ENCODE results near the gene LSM12.

LSM12 gene

GRCh38 chr17:44076716-44077594 is 10.5 kb upstream of the LSM12 start:
- no peaks in the 10 kb centered on the region for H3F3A ChIP-seq (ENCODE audit: insufficient read depth, low read length)
- H3K4me3 ChIP-seq (ENCODE audit: low read length) = no peak overlapping the region
- no peak for DNase-seq
- no peaks in the 10 kb centered on the region for H3K36me3 ChIP-seq (replicated peaks; ENCODE audit: insufficient read depth, low read length)
- H3K9me2 ChIP-seq (replicated peaks; ENCODE audit: insufficient read depth, low read length) = no peaks in the 10 kb centered on the region
- peaks cover 14% of the 10 kb centered on the region for H3K79me2 ChIP-seq (ENCODE audit: low read length)
- no peaks in the 10 kb centered on the region for H3K27me3 ChIP-seq (replicated peaks; ENCODE audit: insufficient read depth, low read length)
- no peaks in the 10 kb centered on the region for H4K20me1 ChIP-seq (ENCODE audit: insufficient read depth, low read length)
- H3K4me2 ChIP-seq (ENCODE audit: low read depth, low read length) = no peak overlapping the region
- TF ChIP-seq EZH2phosphoT487 (IDR thresholded peaks at IDR 0.05; ENCODE audit: low read length) = no peak
- TF ChIP-seq EZH2 (optimal IDR thresholded peaks at IDR 0.05; ENCODE audit: low read depth, low read length) = no peak
- no peak for TF ChIP-seq CTCF (IDR thresholded peaks at IDR 0.05; ENCODE audit: low read length)
- no peak overlapping the region for H3K9ac ChIP-seq (ENCODE audit: low read length)
- H3K4me1 ChIP-seq (ENCODE audit: low read length) = peaks cover 2% of the 10 kb centered on the region
- H3K9me3 ChIP-seq (replicated peaks; ENCODE audit: insufficient read depth, low read length) = no peaks in the 10 kb centered on the region
- H3K27ac ChIP-seq (ENCODE audit: low read length) = no peak overlapping the region
- H2AFZ ChIP-seq (ENCODE audit: low read length) = no peak overlapping the region

GRCh38 chr17:44075598-44076293 is 9.3 kb upstream of the LSM12 start:
- Histone ChIP-seq H3K79me2 (ENCODE audit: low read length) (peaks cover 25% of the 10 kb centered on the region), H2AFZ (ENCODE audit: low read length) (no peak overlapping the region), H3K4me1 (ENCODE audit: low read length) (peaks cover 6% of the 10 kb centered on the region), H3K27ac (ENCODE audit: low read length) (no peak overlapping the region), H3K36me3 (replicated peaks; ENCODE audit: insufficient read depth, low read length) (no peaks in the 10 kb centered on the region), H3K4me2 (ENCODE audit: low read depth, low read length) (no peak overlapping the region), H3K4me3 (ENCODE audit: low read length) (no peak overlapping the region), H4K20me1 (ENCODE audit: insufficient read depth, low read length) (no peaks in the 10 kb centered on the region), H3K9me3 (replicated peaks; ENCODE audit: insufficient read depth, low read length) (no peaks in the 10 kb centered on the region), H3F3A (ENCODE audit: insufficient read depth, low read length) (peaks cover 11% of the 10 kb centered on the region), H3K9me2 (replicated peaks; ENCODE audit: insufficient read depth, low read length) (no peaks in the 10 kb centered on the region), H3K27me3 (replicated peaks; ENCODE audit: insufficient read depth, low read length) (no peaks in the 10 kb centered on the region), H3K9ac (ENCODE audit: low read length) (no peak overlapping the region)
- TF ChIP-seq CTCF (IDR thresholded peaks at IDR 0.05; ENCODE audit: low read length) (no peak), EZH2phosphoT487 (IDR thresholded peaks at IDR 0.05; ENCODE audit: low read length) (no peak), EZH2 (optimal IDR thresholded peaks at IDR 0.05; ENCODE audit: low read depth, low read length) (no peak)
- no peak for DNase-seq

- H3K9me2 ChIP-seq (replicated peaks; ENCODE audit: insufficient read depth, low read length) = no peaks in the 10 kb centered on the region
- H3K27ac ChIP-seq (ENCODE audit: low read length) = no peak overlapping the region
- no peaks in the 10 kb centered on the region for H3K36me3 ChIP-seq (replicated peaks; ENCODE audit: insufficient read depth, low read length)
- peaks cover 8% of the 10 kb centered on the region for H3K4me1 ChIP-seq (ENCODE audit: low read length)
- no peak overlapping the region for H3K4me2 ChIP-seq (ENCODE audit: low read depth, low read length)
- H2AFZ ChIP-seq (ENCODE audit: low read length) = no peak overlapping the region
- peaks cover 25% of the 10 kb centered on the region for H3K79me2 ChIP-seq (ENCODE audit: low read length)
- TF ChIP-seq CTCF (IDR thresholded peaks at IDR 0.05; ENCODE audit: low read length) (no peak), EZH2 (optimal IDR thresholded peaks at IDR 0.05; ENCODE audit: low read depth, low read length) (no peak), EZH2phosphoT487 (IDR thresholded peaks at IDR 0.05; ENCODE audit: low read length) (no peak)
- H3F3A ChIP-seq (ENCODE audit: insufficient read depth, low read length) = peaks cover 16% of the 10 kb centered on the region
- no peaks in the 10 kb centered on the region for H3K9me3 ChIP-seq (replicated peaks; ENCODE audit: insufficient read depth, low read length)
- no peaks in the 10 kb centered on the region for H4K20me1 ChIP-seq (ENCODE audit: insufficient read depth, low read length)
- DNase-seq = no peak
- no peak overlapping the region for H3K9ac ChIP-seq (ENCODE audit: low read length)
- no peak overlapping the region for H3K4me3 ChIP-seq (ENCODE audit: low read length)
- H3K27me3 ChIP-seq (replicated peaks; ENCODE audit: insufficient read depth, low read length) = no peaks in the 10 kb centered on the region
Observed at GRCh38 chr17:44074911-44075285, 8.4 kb upstream of the LSM12 start.
